ENCODE measurements around the gene COL8A1.
A peak's percentile ranks its signal among the peaks of the same experiment; 100 is the strongest.
"Not testable (repeated sequence)": the region's sequence is repeated elsewhere in the genome, so short reads cannot be mapped to it uniquely, and the experiment has no call there.

The COL8A1 gene

DNA sequence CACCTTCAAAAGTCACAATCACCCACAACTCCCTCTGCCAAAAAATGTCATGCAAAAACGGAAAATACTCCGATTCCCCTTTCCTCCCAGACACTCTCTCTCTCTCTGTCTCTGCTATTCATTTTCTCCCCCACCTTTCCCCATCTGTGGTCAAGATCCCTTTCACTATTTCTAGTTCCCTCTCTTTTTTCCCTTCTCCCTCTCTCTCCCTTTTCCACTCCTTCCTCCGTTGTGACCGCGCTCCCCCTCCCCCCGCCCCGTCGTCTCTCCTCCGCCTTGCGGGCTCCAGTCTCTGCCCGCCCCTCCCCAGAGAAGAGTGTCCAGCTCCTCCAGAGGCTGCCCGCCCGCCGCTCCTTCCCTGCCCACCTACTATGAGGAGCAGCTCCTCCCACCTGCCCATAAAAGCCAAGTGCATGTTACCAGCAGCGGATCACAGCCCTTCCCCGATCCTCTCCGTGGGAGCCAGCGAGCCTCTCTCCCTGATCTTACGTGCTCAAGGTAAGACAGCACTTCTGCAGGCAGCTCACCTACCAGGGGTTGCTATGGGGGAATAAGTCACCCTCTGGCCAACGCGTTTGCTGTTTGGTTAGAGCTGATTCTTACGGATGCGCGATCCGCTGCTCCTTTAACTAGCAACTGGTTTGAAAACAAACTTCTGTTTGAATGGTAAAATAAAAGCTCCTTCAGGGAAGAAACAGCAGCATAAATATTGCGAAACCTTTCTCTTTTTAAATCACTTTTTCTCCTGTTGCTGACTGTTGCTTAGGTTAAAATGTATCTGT lies at the start of gene COL8A1:
Gene COL8A1 (plus strand): TSS at position 428 of the 782 bp plus-strand sequence. CDS start 152,089 bp downstream, outside the sequence.
- peak; percentile 60 for DNase-seq

DNA sequence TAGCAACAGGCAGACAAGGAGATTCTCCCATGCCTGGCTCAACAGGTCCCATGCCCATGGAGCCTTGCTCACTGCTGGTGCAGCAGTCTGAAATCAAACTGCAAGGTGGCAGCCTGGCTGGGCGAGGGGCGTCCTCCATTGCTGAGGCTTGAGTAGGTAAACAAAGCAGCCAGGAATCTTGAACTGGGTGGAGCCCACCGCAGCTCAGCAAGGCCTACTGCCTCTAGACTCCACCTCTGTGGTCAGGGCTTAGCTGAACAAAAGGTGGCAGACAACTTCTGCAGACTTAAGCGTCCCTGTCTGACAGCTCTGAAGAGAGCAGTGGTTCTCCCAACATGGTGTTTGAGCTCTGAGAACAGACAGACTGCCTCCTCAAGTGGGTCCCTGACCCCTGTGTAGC lies 49.2 kb upstream of the COL8A1 start:
- not testable (repeated sequence) for DNase-seq

DNA sequence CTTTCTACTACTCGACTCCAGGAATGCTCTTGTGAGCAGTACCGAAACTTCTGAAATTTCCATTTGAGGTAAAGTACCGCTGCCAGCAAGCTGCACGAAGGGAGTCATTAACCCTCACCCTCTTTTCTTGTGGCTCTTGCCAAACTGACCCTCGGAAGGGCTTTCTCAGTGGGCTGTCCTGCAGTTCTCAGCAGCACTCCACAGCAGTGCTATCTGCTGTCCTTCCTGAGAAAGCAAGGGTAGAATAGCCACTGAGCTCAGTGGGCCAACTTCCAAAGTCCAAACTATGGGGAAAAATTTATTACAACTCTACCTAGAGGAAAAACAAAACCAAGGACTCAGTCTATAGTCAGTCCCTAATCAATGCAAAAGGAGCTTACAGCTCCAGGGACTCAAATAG lies 38.5 kb upstream of the COL8A1 start:
- no peak for DNase-seq

DNA sequence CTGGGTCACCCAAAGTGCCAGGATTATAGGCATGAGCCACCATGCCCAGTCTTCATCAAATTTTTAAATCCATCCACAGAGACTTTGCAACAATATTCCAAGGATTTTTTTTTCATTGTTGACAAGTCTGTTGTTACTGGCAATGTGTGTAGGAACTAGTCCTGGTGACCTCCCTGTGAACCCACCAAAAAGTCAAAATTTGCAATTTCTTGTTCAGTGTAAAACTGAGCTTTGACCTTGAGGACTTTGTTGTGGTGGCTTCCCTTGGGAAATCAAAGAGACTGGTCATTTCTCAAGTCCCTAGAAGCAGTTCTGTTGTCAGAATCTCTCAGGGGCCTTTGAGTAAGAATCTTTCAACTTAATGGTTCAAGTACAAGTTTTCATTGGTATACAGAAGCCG lies 36.9 kb upstream of the COL8A1 start:
- DNase-seq, result no peak

DNA sequence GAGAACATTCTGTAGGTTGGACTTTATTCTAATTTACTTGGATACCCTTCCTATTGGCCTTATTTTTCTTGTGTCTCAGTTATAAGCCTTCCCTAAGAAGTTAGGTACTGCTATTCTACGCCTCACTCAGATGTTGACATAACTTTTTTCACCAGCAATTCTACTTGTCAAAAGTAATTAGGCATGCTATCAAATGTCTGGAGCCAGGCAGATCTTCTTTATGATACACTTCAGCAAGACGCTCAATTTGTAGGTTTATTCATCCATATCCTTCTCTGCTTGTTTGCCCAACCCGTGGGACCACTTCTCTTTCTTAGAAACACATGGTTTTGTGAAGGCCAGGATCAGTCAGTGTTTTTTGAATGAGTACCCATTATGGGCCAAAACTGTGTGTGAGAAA lies 36.2 kb upstream of the COL8A1 start:
- DNase-seq, result peak; percentile 47

DNA sequence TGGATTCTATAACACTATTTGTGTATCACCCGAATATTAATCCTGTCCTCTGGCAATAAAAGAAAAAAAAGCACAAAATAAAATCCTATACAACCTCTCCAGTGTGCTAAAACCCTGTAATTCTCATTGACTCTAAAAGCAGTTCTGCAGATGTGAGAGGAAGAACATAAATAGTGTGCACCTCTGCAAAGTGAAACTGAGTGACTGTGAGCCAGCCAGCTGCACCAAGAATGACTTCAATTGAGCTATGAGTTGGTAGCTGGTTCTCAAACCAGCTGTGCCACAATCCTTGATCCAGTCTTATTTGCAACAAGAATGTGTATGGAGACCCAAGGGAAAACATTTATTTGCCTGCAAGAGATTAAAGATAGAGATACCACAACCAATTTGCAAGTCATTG lies 31.2 kb upstream of the COL8A1 start:
- no peak for DNase-seq

DNA sequence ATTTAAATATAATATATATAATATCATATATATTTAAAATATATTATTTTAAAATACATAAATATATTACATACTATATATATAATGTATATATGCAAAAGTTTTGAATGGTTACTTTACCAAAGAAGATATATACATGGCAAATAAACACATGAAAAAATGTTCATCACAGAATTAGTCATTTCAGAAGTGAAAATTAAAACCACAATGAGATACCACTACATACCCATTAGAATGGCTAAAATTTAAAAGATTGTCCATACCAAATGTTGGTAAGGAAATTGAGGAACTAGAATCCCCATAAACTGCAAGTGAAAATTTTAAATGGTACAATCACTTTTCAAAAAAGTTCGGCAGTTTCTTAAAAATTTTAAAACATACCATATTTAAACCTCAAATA lies 23.6 kb upstream of the COL8A1 start:
- no peak for DNase-seq

DNA sequence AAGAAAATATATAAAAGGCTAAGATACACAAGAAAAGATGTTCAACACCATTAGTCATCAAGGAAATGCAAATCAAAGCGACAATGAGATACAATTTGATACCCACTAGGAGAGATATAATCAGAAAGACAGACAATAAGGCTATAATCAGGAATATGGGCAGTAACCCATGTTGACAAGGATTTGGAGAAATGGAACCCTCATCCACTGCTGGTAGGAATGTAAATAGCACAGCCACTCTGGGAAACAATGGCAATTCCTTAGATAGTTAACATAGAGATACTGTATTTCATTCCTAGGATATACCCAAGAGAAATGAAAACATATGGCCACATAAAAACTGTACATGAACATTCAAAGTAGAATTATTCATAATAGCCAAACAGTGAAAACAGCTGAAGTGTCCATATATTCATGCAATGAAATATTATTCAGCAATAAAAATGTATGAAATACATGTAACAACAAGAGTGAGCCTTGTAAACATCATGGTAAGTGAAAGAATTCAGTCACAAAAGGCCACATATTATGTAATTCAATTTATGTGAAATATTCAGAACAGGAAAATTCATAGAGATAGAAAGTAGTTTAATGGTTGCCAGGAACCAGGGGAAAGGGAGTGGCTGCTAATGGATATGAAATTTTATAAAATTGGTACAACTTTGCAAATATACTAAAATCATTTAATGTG lies 18.2 kb upstream of the COL8A1 start:
- DNase-seq, result no peak

DNA sequence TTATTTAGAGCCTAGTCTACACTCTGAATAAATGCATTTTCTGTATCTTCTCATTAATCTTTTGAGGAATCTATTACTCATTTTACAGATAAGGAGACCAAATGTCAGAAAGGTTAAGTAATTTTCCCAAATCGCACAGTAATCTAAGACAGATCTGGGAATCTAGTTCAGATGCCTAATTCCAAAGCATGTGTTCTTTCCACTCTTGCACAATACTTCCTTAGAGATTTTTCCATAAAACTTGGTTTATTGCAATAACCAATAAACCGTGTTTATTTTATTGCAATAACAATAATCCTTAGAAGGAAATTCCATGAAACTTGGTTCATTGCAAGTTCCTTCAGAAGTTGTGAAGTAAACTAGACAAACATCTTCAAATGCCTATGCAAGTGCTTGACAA lies 17.4 kb upstream of the COL8A1 start:
- DNase-seq, result no peak

DNA sequence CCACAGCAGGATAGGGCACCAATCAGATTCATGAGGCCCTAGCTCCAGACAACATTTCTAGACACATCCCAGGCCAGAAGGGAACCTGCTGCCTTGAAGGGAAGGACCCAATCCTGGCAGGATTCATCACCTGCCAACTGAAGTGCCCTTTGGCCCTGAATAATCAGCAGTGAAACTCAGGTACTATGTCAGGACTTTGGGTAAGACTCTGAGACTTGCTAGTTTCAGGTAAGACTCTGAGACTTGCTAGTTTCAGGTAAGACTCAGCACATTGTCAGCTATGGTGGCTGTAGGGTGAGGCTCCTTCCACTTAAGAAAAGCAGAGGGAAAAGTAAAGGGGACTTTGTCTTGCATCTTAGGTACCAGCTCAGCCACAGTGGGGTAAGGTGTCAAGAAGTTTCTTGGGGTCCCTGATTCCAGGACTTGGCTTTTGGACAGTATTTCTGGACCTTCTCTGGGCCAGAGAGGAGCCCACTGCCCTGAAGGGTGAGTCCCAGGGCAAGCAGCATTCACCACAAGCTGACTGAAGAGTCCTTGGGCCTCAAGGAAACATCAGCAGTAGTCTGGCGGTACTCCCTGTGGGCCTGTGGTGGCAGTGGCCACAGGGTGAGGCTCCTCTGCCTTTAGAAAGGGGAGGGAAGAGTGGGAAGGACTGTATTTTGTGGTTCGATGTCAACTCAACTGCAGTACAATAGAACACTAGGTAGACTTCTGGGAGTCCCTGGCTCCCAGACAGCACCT lies 13.7 kb upstream of the COL8A1 start:
- no peak for DNase-seq

DNA sequence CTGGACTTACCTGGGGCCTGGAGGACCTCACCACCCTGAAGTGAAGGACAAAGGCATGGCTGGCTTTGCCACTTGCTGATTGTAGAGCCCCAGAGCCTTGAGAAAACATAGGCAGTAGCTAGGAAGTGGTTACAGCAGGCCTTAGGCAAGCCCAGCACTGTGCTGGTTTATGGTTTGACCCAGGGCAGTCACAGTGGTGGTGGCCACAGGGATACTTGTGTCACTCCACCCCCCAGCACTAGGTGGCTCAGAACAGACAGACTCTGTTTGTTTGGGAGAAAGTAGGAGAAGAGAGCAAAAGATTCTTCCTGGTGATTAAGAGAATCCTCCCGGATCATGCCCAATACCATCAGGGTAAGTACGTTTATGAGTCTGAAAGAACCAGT lies 13.2 kb upstream of the COL8A1 start:
- no peak for DNase-seq

DNA sequence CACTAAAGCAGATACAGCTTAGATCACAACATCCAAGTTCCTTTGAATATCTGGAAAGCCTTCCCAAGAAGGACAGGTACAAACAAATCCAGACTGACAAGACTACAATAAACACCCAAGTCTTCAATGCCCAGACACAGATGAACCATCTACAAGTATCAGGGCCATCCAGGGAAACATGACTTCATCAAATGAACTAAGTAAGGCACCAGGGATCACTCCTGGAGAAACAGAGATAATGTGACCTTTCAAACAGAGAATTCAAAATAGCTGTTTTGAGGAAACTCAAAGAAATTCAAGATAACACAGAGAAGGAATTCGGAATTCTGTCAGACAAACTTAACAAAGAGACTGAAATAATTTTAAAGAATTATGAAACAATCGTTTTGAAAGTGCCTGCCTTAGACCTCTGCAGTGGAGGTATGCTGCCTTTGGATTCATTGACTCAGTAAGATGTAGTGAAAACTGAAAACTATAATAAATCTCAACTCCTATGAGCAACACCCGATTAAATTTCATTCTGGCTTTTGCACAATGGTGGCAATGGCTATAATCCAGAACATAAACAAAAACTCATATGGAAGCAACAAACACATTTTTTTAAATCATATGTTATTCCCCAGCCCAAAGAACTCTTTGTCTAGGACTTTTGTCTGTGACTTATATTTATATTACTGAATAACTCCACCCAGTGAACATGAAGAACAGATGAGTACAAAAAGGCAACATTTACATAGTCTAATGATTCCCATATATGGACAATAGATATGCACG lies 12.6 kb upstream of the COL8A1 start:
- DNase-seq, result no peak

DNA sequence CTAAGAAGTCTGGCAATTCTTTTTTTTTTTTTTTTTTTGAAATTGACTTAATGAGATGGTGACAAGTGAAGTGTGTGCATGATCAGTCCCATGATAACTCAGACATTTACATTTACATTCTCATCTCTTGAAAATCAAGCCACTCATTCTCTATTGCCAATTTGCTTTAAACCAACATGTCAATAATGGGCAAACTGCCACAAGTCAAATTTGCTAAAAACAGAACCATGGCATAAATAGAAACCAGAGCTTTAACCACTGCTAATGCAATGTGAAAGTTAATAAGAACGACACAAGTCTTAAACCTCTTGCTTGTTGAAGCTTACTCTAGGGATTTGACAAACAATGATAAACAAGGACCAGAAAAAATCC lies 12.0 kb upstream of the COL8A1 start:
- peak; percentile 8 for DNase-seq

DNA sequence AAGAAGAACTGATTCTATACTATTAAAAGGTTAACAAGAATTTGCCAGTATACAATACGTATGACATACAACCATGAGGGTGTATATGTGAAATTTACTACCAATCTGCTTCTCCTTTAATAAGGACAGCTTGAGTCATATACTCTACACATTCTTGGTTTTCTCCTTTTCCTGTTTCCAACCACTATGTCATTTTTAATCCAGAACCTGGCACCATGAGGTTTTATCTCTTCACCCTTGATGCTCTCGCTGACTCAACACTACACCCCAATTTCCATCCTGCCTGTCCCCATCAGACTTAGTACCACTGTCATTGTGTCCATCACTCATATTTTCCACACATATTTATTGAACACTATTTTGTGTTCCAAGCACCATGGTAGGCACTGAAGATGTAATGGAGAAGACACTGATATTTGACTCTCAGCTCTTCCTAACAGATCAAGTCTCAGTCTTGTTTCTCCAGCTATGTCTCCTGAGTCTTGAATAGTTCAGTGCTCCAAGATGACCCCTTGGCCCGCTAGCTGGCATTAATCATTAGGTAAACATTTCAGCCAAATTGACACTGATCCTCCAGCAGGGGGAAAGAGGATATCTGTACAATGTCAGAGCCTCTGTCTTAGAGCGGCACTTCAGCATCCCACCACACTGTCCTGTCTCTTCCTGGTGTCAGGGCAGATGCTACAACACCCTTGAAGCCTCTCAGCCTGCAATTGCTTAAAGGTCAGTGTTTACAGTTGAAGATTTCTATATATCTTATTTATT lies 11.2 kb upstream of the COL8A1 start:
- no peak for DNase-seq

DNA sequence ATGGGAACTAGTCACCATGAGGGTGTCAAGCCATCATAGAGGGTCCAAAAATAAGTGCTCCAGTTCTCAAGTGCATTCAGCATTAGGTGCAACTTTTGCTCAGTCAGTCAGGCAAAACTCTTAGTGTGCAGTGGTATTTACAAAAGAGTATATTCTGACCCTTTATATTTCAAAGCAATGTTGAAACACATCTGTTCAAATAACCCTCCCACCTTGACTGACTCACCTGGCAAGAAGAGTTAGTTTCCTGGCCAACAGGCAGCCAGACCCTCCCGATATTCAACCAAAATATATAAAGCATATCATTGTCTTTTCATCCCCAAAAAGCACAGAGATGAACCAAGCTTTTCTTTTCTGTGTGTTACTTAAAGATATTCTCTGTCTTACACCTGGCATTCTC lies 7.6 kb upstream of the COL8A1 start:
- DNase-seq, result no peak

DNA sequence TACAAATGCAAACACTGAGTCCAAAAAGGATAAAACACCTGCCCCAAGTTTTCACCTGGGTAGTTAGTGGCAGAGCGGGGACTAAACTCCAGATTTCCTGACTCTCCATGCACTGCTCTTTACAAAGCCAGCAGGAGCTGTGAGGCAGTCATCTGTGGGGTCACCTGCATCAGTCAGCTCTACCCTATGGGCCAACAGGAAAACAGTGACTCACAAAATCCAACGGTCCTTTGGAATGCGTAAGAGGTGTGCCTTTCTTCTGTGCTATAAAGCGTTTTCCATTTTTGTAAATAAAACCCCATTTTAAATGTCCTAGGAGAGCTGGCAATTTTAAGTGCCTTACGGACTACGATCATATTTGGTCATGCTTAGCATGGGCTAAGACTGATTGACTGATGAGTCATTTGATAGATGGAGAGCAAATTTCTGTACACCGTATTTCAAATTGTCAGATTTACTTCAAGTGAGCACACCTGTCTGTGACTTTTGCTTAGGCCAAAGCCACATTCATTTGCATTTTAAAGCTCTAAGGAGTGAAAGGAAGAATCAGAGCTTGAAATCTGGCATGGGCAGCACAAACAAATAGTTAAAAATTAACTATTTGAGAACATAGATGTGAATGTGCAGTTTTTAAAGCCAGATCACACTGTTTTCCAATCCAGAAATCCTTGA lies 4.4 kb upstream of the COL8A1 start:
- no peak for DNase-seq

DNA sequence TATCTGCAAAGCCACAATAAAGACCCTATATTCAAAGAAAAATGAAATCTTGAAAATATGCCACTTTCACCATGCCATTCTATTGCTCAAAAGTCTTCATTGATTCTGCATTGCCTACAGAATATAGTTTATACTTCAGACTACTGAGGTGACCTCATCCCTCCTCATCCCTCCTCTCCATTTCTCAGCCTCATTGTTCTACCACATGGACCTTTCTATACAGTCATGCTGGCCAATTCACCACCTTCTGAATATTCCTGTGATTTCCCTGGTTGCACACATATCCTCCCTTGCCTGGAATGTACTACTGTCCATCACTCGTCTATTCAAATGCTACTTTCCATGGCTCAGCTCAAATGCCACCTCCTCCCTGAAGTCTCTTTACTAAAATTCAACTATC lies 3.5 kb upstream of the COL8A1 start:
- no peak for DNase-seq

DNA sequence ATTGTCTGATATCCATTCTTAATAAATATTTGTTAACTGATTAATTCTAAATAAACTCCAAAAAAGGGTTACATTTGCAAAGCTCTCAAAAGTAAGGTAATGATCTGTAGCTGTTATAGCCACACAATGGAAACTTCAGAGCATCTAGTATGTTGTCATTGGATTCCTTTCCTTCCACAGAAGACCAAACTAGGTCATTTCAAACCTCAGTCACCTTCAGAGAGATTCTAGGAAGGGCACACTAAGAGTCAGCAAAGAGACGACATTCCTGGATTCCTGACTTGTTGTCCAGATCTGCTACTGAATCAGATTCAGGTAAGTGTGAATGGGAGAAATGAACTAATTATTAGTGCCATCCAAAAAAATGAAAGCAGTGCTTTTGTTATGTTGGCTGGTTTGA lies 3.0 kb upstream of the COL8A1 start:
- no peak for DNase-seq

DNA sequence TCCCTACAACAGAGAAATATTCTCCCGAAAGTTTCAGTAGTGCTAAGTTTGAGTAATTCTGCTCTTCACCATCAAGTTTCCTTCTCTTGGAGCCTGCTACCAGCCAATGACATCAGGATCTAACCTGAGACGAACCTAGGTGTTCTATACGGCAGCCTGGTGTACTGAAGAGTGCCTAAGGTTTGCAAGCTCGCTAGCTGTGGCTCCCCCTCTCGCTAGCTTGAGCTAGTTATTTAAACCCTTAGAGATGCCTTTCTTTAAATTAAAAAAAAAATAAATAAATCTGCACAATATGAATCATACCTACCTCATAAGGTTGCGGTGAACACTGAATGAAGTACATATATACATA lies 1.4 kb upstream of the COL8A1 start:
- DNase-seq, result no peak

DNA sequence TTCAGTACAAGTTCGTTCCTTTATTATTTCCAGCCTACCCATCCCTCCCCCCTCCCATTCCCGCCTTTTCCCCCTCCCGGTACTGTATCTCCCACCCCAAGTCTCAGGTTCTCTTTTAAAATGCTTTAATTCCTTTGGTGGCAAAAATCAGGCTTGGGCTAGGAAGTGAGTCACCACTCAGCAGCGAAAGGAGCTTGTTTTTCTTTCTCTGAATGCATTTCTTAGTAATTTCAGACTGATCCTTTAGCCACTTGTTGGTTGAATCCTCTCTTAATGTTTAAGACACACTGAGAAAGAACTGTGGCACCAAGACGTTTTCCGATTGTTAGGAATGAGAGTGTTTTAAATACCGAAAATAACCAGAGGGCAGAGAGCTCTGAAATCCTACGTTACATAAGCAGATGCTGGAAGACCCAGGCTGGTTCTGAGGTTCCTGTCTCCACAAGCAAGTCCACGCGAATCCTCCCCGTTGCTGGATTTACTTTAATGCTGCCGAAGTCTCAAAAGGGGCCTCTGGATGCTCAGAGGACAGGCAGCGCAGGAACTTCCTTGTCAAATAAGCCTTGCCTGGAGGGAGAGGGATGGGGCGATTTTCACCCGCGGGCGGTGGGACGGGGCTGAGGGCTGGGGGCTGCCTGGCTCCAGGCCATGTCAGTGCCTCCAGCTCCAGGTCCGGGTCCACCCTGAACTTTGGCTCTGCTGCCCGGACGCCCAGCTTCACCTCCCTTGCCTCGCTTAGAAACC lies 854 bp upstream of the COL8A1 start:
- no peak for DNase-seq

DNA sequence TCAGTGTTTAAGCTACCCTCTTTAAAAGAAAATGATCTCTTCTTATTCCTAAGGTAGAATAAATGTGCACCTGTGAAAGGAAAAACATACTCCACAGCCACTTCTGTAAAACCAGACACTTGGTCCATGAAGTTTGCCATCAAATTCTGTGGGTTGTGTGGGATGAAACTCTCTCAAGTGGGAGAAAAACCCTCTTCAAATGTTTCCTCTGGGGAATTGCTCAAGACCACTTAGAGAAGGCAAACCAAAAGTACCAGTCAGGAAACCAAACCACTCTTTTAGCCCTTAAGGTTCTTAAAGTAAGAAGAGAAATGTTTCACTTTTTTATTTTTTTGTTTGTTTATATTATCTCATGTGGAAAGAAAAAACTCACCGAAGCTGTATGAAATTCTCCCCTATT lies 1.2 kb downstream of the COL8A1 start:
- no peak for DNase-seq

Data from NCI-H1105 treated with DMSO at 0.1 percent for 48 hours (cell line).